GM13976 (cell line): Measurements from ENCODE around the gene SGSH.

Experiments
- DNase-seq: peaks from one replicate; pipeline ENCODE4 v3.0.0; 2012; ENCODE audit warnings: low spot score
- CTCF ChIP-seq: IDR thresholded peaks from 2 replicates; pipeline ENCODE4 v1.5.1; 2012; ENCODE audit warnings: borderline replicate concordance, mild to moderate bottlenecking; ENCODE audit not compliant: insufficient read depth; ENCODE audit errors: extremely low read depth, missing control alignments, control extremely low read depth
- in situ Hi-C: fragments of 300-500 bp; cut with MboI; formaldehyde crosslinking; loops from one replicate; pipeline ENCODE4 v1.12.0; 2022; ENCODE audit warnings: low sequenced_read_pairs, mixed read lengths, inconsistent platforms; ENCODE audit not compliant: unreplicated experiment

SGSH gene

GRCh38 chr17:80217703-80218362, 2.3 kb downstream of the SGSH start:
- no peak for TF ChIP-seq CTCF
- in situ Hi-C loops: no loop called here
- no peak for DNase-seq

- no peak for DNase-seq
- in situ Hi-C loops: no loop called here
- no peak for TF ChIP-seq CTCF
These were observed 3.4 kb downstream of the SGSH start for GRCh38 chr17:80216473-80217456.

GRCh38 chr17:80214878-80215210, 5.3 kb downstream of the SGSH start:
- in situ Hi-C loops: no loop called here
- no peak for TF ChIP-seq CTCF
- DNase-seq: no peak

- no peak for DNase-seq
- in situ Hi-C loops: no loop called here
- no peak for TF ChIP-seq CTCF
These were observed 5.9 kb downstream of the SGSH start for GRCh38 chr17:80214012-80214877.

GRCh38 chr17:80213643-80213975, 6.5 kb downstream of the SGSH start:
- no peak for TF ChIP-seq CTCF
- DNase-seq: no peak
- in situ Hi-C loops: no loop called here

- in situ Hi-C loops: no loop called here
- no peak for TF ChIP-seq CTCF
- no peak for DNase-seq
These were observed 7.0 kb downstream of the SGSH start for GRCh38 chr17:80212962-80213642.
